Putamen (tissue), 1 donor: ENCODE results near the gene TIGD3.
A peak's percentile ranks its signal among the peaks of the same experiment; 100 is the strongest.

ENCODE experiments used
- DNase-seq: peaks from one replicate; pipeline ENCODE4 v3.0.0-alpha.2; 2016; ENCODE audit warnings: low spot score

TIGD3 gene, protein sequence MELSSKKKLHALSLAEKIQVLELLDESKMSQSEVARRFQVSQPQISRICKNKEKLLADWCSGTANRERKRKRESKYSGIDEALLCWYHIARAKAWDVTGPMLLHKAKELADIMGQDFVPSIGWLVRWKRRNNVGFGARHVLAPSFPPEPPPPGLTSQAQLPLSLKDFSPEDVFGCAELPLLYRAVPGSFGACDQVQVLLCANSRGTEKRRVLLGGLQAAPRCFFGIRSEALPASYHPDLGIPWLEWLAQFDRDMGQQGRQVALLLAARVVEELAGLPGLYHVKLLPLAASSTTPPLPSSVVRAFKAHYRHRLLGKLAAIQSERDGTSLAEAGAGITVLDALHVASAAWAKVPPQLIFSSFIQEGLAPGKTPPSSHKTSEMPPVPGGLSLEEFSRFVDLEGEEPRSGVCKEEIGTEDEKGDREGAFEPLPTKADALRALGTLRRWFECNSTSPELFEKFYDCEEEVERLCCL

DNA sequence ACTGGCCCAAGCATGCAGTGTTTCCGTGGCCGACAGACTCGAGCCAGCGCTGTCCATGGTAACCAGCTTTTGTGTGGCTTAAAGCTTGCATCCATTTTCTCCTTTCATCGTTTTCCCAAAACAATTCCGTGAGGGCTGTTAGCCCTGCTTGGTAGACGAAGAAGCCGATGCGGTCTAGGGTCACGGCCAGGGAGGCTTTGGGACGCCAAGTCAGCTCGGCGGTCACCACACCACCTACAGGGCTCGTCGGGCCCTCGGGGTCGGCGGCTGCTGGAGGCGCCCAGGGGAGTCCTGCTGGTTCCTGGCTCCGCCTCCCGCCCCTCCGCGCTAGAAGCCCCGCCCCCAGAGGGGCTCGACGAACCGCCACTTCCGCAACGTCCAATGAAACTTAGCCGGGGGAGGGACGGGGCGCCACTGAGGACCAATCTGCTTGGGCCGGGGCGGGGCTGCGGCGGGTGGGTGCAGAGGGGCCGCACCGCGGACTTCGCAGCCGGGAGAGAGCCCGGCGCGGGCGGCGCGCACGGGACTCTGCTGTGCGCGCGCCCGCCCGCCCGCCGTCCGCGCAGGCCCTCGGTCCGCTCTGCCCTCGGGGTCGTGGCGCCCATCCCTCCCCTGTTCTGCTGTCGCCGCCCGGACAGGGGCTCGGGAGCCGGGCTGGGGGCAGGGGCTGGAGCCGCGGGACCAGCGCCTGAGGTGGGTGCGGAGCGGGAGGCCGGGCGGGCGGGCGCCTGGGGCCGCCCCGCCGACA is at the start of gene TIGD3:
Gene TIGD3, plus strand, starts transcription at position 487 of the 748 bp plus-strand sequence. CDS start 1,058 bp downstream, outside the sequence.
- peak; percentile 96 for DNase-seq

DNA sequence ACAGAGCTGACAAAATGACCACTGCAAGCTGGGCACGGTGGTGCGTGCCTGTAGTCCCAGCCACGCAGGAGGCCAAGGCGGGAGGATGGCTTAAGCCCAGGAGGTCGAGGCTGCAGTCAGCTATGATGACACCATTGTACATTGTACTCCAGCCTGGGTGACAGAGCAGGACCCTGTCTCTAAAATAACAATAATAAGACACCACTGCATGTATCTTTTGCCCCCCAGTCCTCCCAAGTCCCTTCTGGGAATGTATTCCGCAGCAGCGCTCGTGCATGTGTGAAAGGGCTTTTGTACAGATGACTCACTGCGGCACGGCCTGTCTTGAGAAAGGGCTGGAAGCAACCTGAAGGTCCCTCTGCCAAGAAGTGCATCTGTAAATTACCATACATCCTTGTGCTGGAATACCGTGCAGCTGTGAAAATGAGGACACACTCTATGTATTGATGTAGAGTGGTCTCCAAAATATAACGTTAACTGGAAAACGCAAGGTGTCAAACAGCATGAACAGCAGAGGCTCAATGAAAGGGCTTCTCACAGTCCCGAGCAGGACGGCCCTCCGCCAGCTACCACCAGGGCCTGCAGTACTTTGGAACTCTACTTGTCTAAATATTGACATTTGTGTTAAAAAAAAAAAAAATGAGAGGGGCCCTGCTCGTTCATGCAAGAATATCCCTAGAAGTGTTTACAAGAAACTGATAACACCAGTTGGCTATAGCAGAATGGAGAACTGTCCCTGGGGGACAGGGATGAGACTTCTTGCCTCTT is 48.9 kb upstream of the TIGD3 start:
- DNase-seq: no peak

DNA sequence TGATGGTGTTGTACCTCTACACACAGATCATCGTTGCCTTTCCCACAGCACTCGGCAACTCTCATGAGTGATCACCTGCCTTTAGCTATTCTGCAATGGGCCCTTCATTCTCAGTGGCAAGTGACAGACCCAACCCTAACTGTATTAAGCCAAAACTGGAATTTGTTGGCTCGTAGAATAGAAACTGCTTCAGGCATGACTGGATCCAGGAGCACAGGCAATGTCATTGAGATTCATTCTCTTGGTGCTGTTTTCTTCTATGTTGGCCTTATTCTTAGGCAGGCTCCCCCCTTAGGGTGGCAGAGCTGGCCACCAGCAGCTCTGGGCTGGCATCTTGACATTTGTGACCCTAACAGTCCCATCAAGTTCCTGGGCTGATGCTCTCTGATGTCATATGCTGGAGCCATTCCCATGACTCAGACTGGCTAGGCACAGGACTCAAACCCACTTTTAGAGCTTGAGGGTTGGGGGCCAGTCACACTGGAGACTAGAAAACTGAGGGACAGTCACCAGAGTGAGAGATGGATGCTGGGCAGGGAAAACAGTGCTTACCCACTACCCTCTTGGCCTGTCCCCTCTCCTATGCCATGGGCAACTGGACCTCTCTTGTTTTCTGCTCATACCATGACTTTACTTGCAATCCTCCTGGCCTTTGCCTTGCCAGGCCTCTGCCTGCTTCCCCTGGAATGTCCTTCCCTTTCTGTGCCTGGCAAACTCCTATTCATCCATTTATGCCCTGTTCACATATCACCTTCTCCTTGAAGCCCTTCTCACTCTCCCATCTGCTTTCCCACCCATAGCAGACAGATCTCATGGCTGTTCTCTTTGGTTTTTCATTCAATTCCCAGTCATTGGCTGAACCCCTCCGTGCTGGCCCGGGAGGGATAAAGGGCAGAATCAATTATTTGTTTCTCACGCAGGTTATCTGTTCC is 47.0 kb upstream of the TIGD3 start:
- DNase-seq: no peak

DNA sequence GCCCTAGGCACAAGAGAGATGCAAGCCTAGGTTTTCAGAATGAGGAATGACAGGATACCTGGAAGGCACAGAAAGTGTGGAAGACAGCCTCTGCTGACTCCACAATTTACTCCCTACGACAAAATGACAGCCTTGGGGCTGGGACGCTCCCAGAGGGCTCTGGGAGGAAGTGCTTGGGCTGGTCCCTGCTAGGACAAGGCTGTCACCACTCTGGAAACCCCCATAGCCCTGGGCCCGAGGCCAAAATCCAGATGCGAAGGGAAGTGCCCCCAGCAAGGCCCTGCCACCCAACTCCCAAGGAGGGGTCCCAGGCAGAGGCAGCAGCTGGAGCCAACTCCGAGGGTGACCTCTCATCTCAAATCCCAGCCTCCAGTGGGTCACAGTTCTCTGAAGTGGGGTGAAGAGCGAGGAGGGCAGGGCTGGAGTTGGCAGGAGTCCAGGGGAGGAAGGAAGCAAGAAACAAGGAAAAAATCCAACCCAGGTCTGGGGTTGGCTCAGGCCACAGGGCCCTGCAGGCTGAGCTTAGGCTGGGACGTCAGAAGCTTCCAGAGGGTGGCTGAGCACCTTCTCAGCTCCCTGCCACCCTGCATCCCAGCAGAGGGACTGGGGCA is 46.2 kb upstream of the TIGD3 start:
- DNase-seq: no peak

DNA sequence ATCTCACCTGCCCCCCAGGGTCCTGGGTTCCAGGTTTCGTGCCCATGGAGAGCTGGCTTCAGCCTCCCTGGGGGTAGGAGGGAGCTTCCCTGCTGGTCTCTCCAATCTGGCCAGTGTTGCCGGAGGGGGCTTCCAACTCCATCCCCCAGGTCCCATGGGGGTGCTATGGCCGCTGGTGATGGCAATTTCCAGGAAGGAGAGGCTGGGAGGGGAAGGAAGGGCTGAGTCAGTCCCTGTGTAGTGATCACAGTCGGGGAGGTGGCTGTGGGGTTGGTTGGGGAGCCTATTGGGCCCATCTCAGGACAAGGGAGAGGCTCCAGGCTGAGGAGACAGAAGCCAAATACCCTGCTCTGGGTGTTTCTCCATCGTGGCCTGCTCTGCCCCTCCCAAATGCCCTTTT is 45.5 kb upstream of the TIGD3 start:
- no peak for DNase-seq

DNA sequence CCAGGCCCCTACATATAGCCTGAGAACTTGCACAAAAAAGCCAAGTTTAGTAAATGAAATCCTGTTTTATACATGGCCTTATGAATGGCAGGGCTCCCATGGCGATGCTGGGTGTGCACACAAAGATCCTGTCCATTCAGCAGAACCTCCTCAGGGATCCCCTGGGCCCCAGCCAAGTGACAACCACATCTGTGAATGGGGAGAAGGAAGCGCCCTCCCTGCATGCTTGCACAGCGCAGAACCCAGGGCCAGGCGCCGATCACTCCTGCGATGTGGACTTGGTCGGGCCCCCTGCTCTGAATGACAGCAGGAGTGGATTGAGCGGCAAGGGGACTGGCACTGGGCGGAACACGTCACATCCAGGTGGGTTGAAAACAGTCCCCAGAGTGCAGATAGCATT is 44.3 kb upstream of the TIGD3 start:
- DNase-seq: no peak

DNA sequence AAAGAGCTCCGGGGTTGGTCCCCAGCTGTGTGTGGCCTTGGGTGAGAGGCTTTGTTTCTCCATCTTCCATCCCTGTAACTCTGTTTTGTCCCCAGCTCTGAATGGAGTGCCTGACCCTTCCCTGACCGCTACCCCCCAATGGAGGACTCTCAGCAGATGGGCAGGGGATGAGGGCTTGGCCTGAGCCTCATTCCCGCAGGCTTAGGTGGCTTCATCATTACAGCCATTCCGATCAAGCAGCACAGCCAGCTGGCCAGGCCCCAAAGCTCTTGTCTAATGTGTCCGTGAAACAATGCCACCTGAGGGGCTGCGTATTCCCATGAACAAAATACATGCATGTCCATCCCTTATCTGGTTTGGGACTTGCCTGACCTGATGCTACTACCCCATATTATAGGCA is 43.8 kb upstream of the TIGD3 start:
- DNase-seq: no peak

DNA sequence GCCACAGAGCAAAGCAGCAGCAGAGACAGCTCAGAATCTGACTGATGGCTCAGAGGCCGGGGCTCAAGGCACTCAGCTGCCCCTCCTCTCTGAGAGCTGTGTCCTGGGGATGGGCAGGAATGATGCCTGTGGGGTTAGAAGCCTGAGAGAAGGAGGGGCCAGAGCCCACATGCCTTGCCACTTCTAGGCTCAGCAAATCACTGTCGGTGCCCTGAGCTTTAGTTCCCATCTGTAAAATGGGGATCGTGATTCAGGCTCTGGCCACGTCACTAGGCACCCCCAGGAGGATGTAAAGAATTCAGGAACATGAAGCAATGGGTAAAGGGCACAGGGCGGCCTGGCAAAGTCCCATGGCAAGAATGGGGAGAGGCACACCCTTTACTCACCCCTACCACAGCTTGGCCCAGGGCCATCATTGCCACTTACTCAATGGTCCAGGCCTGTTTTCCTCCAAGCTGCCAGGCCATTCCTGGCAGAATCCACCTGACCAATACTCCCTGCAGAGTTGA is 43.3 kb upstream of the TIGD3 start:
- DNase-seq: no peak

DNA sequence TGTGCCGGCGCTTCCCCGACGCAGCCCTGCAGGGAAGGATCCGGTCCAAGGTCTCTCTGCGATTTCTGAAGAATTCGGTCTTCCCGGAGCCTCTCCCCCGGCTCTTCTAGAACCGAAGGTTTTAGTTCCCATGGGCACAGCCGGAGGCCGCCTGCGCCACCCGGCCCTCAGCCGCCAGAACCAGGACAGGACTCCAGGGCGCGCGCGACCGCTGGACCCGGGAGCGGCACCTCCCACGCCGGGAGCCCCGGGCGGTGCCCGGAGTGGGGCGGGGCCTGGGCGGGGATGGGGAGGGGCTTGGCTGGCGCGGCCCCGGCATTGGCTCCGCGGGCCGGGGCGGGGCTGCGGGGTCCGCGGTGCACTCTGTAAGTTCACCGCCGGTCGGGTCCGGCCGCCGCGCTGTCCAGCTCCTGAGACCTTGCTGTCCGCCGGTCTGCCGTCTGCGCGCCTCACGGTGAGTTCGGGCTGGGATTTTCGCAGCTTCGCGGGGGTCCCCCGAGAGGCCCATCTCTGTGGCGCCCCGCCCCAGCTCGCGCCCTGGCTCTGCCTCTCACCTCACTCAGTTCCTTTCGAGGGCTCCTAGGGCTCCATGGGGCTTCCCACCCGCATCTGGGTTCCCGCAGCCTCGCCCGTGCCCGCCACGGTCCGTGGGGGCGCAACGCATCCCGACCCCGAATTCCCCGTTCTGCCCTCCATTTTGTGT is 39.9 kb upstream of the TIGD3 start, which contains the start of gene CDC42EP2:
Gene CDC42EP2, plus strand, starts transcription at position 366 of the 703 bp plus-strand sequence. CDS start 6,033 bp downstream, outside the sequence.
- DNase-seq: peak; percentile 92

DNA sequence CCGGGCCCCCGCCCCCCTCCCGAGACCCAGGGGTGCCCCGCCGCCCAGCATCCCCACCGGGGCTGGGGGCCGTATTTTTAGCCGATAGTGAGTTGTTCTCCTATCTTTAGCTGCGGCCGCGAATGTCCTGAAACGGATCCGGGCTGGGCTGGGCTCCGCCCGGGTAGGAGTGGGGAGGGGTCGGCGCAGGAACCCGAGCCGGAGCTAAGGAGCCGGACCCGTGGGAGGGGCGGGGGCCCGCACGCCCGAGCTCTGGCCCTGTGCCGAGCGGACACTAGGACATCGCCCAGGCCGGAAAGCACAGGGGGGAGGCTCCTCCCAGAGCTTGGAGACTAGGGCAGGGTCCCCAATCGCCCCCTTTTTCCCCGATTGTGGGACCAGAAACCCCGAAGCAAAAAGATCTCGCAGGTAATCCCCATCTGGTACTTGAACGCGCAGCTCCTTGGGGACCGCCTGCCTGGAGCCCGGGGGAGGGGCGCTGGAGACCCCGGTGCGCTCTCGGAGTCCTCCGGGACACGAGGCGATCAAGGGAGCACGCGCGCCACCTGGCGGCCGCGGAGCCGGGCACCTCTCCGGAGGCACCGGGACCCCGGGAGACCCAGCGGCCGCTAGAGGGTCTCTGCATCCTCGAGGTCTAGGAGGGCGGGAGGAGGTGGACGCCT is 39.2 kb upstream of the TIGD3 start:
- peak; percentile 75 for DNase-seq

DNA sequence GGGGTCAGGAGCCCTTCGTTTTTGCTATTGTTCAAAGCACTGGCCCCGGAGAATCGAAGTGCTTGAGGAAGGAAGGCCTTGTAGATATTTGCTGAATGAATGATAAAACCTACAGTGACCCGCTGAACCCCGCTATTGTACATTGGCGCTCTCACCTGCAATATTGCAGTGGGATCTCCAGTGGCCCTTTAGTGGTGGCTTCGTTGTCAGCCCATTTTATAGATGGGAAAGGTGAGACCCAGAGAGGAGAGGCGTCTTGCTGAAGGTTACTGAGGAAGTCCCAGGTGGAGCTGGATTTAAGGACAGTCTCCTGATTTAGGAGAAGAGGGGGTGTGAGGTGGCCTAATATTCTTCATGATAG is 38.7 kb upstream of the TIGD3 start:
- no peak for DNase-seq

DNA sequence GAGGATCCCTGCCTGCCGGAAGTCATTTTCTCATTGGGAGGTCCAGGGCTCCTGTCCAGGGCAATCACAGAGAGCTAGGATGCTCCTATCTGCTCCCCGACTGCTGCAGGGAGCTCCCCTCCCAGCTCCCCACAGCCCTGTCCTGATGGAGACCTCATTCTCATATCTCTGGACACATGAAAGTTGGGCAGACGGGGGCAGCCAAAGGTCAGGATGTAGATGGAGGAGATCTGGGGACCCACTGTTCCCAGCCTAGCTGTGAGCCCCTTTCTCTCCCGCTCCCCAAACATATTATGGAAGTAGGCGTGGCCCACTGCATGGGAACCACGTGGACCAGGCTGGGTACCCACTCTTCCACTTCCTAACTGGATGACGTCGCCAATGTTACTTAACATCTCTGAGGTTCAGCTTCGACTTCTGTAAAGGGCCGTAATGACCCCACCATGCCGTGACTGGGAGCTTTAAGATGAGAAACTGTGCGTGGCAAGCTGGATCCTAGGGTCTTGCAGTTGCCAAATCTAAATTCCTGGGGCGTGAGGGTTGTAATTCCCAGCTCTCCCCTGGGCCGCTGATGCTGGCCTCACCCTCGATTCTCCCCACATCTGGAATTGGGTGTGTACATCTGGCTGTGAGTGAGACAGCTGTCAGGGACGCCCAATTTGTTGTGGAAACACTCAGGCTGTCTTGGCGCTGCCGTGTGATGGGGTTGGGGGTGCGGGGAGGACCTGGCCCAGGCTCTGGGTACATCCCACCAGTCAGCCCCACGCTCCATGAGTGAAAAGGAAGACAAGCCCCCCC is 38.1 kb upstream of the TIGD3 start:
- no peak for DNase-seq

DNA sequence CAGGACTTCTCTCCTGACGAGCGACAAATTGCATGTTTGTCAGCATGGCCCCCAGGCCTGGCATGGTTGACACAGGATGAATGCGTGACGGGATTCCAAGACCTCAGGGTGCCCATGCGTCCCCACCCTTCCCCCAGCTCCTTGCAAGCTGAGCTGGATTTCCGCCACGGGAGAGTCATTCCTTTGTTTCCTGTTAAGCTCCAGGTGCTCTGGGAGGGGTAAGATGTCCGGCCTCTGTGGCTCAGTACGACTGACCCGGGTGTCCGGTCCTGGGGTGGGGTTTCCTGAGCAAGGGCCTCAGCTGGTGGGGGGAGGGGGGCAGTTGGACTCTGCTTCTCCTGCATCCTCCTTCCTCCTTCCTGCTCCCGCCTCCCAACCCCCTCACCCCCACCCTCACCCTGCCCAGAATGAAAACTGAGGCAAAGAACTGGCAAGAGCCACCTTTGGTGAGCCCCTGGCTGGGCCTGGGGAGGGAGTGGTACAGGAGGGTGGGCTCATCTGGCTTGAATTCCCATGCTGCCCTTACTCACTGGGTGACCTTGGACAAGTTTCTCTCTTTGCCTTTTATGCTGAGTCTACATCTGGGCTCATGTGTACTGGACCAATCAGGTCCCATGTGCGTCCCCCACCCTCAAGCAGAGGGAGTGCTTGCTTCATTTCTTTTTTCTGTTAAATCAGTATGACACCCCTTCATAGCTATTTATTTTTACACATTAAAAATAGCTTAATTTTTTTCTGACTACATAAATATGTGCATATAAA is 37.3 kb upstream of the TIGD3 start:
- DNase-seq: no peak

DNA sequence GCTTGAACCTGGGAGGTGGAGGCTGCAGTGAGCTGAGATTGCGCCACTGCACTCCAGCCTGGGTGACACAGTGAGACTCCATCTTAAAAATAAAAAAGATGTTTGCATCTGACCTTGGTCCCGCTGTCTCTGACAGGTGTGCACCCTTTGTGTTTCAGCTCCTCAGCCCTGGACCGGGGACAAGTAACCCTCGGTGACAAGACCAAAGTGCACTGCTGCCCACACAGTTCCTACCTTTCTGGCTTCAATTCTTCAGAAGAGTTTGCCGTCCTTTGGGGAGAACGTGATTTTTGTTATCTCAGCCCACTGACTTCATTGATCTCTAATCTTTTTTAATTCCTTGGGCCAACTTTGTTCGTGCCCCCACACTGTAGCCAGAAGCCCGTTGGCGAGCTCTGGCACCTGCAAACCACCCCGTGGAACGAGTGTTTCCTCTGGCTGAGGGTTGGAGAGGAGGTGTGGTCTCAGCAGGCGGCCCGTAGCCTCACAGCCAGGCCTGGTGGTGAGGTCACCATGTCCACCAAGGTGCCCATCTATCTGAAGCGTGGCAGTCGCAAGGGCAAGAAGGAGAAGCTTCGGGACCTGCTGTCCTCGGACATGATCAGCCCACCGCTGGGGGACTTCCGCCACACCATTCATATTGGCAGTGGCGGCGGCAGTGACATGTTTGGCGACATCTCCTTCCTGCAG is 34.0 kb upstream of the TIGD3 start:
- no peak for DNase-seq

DNA sequence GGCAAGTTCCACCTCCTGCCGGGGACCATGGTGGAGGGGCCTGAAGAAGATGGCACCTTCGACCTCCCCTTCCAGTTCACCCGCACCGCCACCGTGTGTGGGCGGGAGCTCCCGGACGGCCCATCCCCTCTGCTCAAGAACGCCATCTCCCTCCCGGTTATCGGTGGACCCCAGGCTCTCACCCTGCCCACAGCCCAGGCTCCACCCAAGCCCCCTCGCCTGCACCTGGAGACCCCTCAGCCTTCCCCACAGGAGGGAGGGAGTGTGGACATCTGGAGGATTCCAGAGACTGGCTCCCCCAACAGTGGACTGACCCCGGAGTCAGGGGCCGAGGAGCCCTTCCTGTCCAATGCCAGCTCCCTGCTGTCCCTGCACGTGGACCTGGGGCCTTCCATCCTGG is 33.5 kb upstream of the TIGD3 start:
- no peak for DNase-seq

DNA sequence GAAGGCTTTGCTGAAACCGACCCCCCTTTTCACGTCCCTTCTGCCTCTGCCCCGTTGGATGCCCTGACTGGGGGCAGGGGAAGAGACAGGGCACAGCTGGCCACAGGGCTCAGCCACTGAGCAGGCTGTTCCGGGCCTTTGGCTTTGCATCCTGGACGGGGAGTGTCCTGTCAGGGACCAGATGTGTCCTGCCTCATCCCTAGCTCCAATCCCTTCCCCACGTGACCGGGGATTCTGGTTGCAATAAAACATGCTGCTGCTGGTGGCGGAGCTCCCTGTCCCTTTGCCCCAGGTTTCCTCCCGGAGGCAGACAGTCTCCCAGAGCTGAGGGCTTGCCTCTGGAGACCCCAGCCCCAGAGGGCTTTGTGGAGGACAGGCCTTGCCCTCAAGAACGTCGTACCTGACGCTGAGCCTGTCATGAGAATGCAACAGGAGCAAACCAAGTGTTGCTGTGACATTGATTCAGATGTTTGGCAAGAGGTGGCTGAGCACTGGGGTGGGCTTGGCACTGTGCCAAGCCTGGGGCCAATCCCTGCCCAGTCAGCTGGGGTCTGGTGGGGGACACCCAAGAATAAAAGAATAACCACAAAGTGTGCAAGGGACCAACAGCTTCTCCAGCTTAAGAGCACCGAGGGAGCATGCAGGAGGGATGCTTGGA is 32.6 kb upstream of the TIGD3 start:
- no peak for DNase-seq

DNA sequence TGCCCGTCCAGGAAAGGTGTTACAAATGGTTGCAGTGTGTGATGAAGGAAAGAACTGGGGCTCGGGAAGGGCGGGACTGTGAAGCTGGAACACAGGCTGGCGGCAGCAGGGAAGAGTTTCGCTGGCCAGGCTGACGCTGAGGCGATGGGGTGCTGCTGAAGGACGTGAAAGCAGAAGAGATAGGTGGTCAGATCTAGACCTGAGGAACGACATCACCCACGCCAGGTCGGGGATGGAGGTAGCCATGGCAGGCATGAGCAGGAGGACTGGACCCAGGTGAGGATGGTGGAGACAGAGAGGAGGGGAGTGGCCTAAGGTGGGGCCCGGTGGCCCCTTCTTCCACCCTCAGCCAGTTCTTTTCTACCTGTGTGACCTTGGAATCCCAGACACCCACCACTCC is 30.7 kb upstream of the TIGD3 start:
- DNase-seq: no peak
